ENCODE data around the gene CACNB3.

Gene CACNB3

GRCh38 chr12:48788854-48789775 is 29.2 kb upstream of the CACNB3 start, which contains the start of gene ADCY6:
Gene ADCY6 (minus strand): TSS chr12:48789089. CDS start chr12:48783434, 5,655 bp downstream.
- DNase-seq: peak; percentile 34

GRCh38 chr12:48789858-48790326 is 28.4 kb upstream of the CACNB3 start:
- no peak for DNase-seq

GRCh38 chr12:48793696-48794095 is 24.6 kb upstream of the CACNB3 start:
- DNase-seq: no peak

- peak; percentile 75 for DNase-seq
Measured at GRCh38 chr12:48794870-48795269, 23.4 kb upstream of the CACNB3 start.

GRCh38 chr12:48795550-48796455 is 22.5 kb upstream of the CACNB3 start:
- DNase-seq: peak; percentile 76

- peak; percentile 27 for DNase-seq
Measured at GRCh38 chr12:48796976-48797375, 21.3 kb upstream of the CACNB3 start.

- no peak for DNase-seq
Measured at GRCh38 chr12:48800457-48800856, 17.8 kb upstream of the CACNB3 start.

GRCh38 chr12:48800971-48801370 is 17.3 kb upstream of the CACNB3 start:
- no peak for DNase-seq

- DNase-seq: no peak
Measured at GRCh38 chr12:48803675-48804074, 14.6 kb upstream of the CACNB3 start.

- DNase-seq: no peak
Measured at GRCh38 chr12:48807981-48808380, 10.3 kb upstream of the CACNB3 start.

GRCh38 chr12:48810903-48811431 is 7.3 kb upstream of the CACNB3 start:
- DNase-seq: no peak

- no peak for DNase-seq
Measured at GRCh38 chr12:48811437-48812090, 6.7 kb upstream of the CACNB3 start.

GRCh38 chr12:48812389-48812788 is 5.9 kb upstream of the CACNB3 start:
- DNase-seq: no peak

GRCh38 chr12:48813465-48814261 is 4.6 kb upstream of the CACNB3 start:
- DNase-seq: no peak

- DNase-seq: peak; percentile 66
Measured at GRCh38 chr12:48814262-48815125, 3.8 kb upstream of the CACNB3 start.

GRCh38 chr12:48815126-48816110 is 2.9 kb upstream of the CACNB3 start:
- peak; percentile 85 for DNase-seq

GRCh38 chr12:48816143-48816854 is 2.0 kb upstream of the CACNB3 start:
- peak; percentile 82 for DNase-seq

GRCh38 chr12:48818831-48819590 is 715 bp downstream of the CACNB3 start:
- DNase-seq: peak; percentile 31
